ENCODE data around the gene DCAF12.

- no peak for TF ChIP-seq CTCF (IDR thresholded peaks at IDR 0.05)
- no peak for TF ChIP-seq POLR2A (IDR thresholded peaks at IDR 0.05)
These were observed 36.9 kb upstream of the DCAF12 start for GRCh38 chr9:34163434-34163833.

Data from uterus (tissue), 2 donors.